ENCODE measurements around the gene NFATC3. TPM values are rescaled to one million over a fixed set of nuclear protein-coding genes. Genes with fewer than 3 reads are reported as not detected.
"Not testable (repeated sequence)": the region's sequence is repeated elsewhere in the genome, so short reads cannot be mapped to it uniquely, and the experiment has no call there.

Gene NFATC3
- total and polyA plus RNA-seq, 10 donors: 12.4 to 89.7 (median 67.2) TPM

GRCh38 chr16:68147444-68147843, 62.3 kb downstream of the NFATC3 start:
- Histone ChIP-seq H3K27ac (no peak overlapping the region), H3K9me3 (no peaks in the 10 kb centered on the region), H3K27me3 (replicated peaks in 1 of 7) (no peaks in the 10 kb centered on the region), H3K36me3 (peaks cover 0 to 42% (median 11%) of the 10 kb centered on the region in 6 donors), H3K4me3 (no peak overlapping the region), H3K4me1 (peaks cover 0 to 56% (median 10%) of the 10 kb centered on the region in 6 donors)
- no peak for DNase-seq
- intact Hi-C loops (cut with DNase I; ENCODE audit: low total_unique reads): no loop called here
- TF ChIP-seq POLR2A (IDR thresholded peaks at IDR 0.05) (no peak), POLR2AphosphoS5 (IDR thresholded peaks at IDR 0.05) (no peak)
- 92 to 100% (median 98%) methylated on average over 1 of the region's 1 CpG for WGBS, 5 donors

DNA sequence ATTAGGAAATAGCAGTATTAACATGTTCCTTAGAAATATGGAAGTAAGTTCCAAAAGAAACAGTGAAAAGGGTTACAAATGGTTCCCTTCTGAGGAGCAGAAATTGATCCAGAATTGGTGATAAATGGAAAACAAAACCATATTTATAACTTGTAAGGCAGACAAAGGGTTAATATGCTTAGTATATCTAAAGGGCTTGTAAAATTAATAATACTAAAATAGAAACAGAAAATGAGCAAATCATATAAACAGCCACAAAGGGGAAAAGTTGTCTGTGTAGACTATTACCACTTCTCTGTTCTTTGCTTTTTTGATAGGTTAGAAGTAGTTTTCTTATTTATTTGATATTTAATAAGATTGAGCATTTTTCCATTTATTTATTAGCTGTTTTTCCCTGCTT, 64.4 kb downstream of the NFATC3 start:
- DNase-seq: no peak
- Histone ChIP-seq H3K9me3 (no peaks in the 10 kb centered on the region), H3K27me3 (replicated peaks in 1 of 7) (no peaks in the 10 kb centered on the region), H3K36me3 (peaks cover 0 to 46% (median 7%) of the 10 kb centered on the region in 6 donors), H3K27ac (no peak overlapping the region), H3K4me1 (peaks cover 0 to 51% (median 10%) of the 10 kb centered on the region in 6 donors), H3K4me3 (no peak overlapping the region)
- intact Hi-C loops (cut with DNase I; ENCODE audit: low total_unique reads): no loop called here
- TF ChIP-seq POLR2A (IDR thresholded peaks at IDR 0.05): no peak
- TF ChIP-seq, protein P1, sequence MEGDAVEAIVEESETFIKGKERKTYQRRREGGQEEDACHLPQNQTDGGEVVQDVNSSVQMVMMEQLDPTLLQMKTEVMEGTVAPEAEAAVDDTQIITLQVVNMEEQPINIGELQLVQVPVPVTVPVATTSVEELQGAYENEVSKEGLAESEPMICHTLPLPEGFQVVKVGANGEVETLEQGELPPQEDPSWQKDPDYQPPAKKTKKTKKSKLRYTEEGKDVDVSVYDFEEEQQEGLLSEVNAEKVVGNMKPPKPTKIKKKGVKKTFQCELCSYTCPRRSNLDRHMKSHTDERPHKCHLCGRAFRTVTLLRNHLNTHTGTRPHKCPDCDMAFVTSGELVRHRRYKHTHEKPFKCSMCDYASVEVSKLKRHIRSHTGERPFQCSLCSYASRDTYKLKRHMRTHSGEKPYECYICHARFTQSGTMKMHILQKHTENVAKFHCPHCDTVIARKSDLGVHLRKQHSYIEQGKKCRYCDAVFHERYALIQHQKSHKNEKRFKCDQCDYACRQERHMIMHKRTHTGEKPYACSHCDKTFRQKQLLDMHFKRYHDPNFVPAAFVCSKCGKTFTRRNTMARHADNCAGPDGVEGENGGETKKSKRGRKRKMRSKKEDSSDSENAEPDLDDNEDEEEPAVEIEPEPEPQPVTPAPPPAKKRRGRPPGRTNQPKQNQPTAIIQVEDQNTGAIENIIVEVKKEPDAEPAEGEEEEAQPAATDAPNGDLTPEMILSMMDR (IDR thresholded peaks at IDR 0.05 in 8 of 11, conservative IDR thresholded peaks at IDR 0.05 in 3 of 11): no peak
- no peak for TF ChIP-seq POLR2AphosphoS5 (IDR thresholded peaks at IDR 0.05)

- TF ChIP-seq POLR2A (IDR thresholded peaks at IDR 0.05): no peak
- TF ChIP-seq, protein P1 (IDR thresholded peaks at IDR 0.05 in 8 of 11, conservative IDR thresholded peaks at IDR 0.05 in 3 of 11): no peak
- TF ChIP-seq POLR2AphosphoS5 (IDR thresholded peaks at IDR 0.05): no peak
- WGBS, 5 donors: 88 to 98% (median 95%) methylated on average over 3 of the region's 3 CpGs
- H3K9me3 ChIP-seq: no peaks in the 10 kb centered on the region
- H3K4me1 ChIP-seq: peaks cover 0 to 3% (median 0%) of the 10 kb centered on the region in 6 donors
- H3K27ac ChIP-seq: no peak overlapping the region
- intact Hi-C loops (cut with DNase I; ENCODE audit: low total_unique reads): no loop called here
- H3K27me3 ChIP-seq (replicated peaks in 1 of 7): no peaks in the 10 kb centered on the region
- no peak for DNase-seq
- no peak overlapping the region for H3K4me3 ChIP-seq
- peaks cover 0 to 77% (median 29%) of the 10 kb centered on the region in 6 donors for H3K36me3 ChIP-seq
Measured at GRCh38 chr16:68155425-68155824, 70.3 kb downstream of the NFATC3 start.

DNA sequence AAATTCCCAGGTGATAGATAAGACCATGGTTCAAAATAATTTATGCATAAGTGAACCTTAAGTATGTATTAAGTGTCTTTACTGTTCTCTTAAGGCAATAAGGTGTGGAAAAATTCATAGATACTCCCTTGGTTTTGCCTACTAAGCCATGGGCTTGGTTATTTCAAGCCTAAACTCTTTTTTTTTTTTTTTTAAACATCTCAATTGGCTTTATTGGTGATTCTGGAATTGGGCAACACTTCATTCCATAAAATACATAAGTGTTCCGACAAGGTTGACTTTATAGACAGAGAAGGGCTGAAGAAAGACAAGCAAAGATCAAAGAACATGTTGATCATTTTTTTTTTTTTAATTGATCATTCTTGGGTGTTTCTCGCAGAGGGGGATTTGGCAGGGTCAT, 77.2 kb downstream of the NFATC3 start:
- Histone ChIP-seq H3K4me1 (no peaks in the 10 kb centered on the region), H3K4me3 (no peak overlapping the region), H3K9me3 (no peaks in the 10 kb centered on the region), H3K27me3 (replicated peaks in 1 of 7) (no peaks in the 10 kb centered on the region), H3K27ac (no peak overlapping the region), H3K36me3 (peaks cover 0 to 86% (median 50%) of the 10 kb centered on the region in 6 donors)
- intact Hi-C loops (cut with DNase I; ENCODE audit: low total_unique reads): no loop called here
- TF ChIP-seq POLR2A (IDR thresholded peaks at IDR 0.05): no peak
- no peak for TF ChIP-seq POLR2AphosphoS5 (IDR thresholded peaks at IDR 0.05)
- TF ChIP-seq, protein P1 (IDR thresholded peaks at IDR 0.05 in 8 of 11, conservative IDR thresholded peaks at IDR 0.05 in 3 of 11): no peak
- 95 to 100% (median 97%) methylated on average over 2 of the region's 2 CpGs for WGBS, 5 donors
- no peak for DNase-seq

- DNase-seq; H3K27ac ChIP-seq; H3K9me3 ChIP-seq; H3K4me3 ChIP-seq; H3K27me3 ChIP-seq (replicated peaks in 1 of 7); H3K4me1 ChIP-seq; intact Hi-C loops (cut with DNase I; ENCODE audit: low total_unique reads): not testable (repeated sequence)
- H3K36me3 ChIP-seq: peaks cover 0 to 85% (median 49%) of the 10 kb centered on the region in 6 donors
- 94 to 99% (median 97%) methylated on average over 16 to 30 of the region's 31 CpGs; no CpG with 5 or more reads in 1 of the 5 donors for WGBS, 5 donors
Measured at GRCh38 chr16:68163275-68163674, 78.1 kb downstream of the NFATC3 start.

Measured in spleen (tissue), 11 donors.